Measurements from ENCODE around the gene CUL5. TPM values are rescaled to one million over a fixed set of nuclear protein-coding genes. Genes with fewer than 3 reads are reported as not detected.

CUL5 gene
- total and polyA plus RNA-seq, 9 donors, result 8.3 to 34.4 (median 30.9) TPM

GRCh38 chr11:108121274-108122155, 112.8 kb downstream of the CUL5 start, which contains the start of gene ACAT1:
Gene ACAT1, plus strand, starts transcription at chr11:108121567. Its CDS starts 40 bp downstream, at chr11:108121607.
- Histone ChIP-seq H3K4me1 (ENCODE audit: insufficient read depth) (peaks cover 8% of the 10 kb centered on the region), H3K36me3 (no peaks in the 10 kb centered on the region), H3K27me3 (no peaks in the 10 kb centered on the region), H3K9me3 (no peaks in the 10 kb centered on the region), H3K27ac (peak within 1 kb of the TSS; percentile 69 to 94), H3K4me3 (peak within 1 kb of the TSS; percentile 85)
- WGBS, 3 donors, result 0% methylated on average over 46 to 73 of the region's 73 CpGs
- intact Hi-C loops (cut with DNase I), result loop anchor here in 2 of 4 donors (5.0 to 10.0 kb wide), 2 partner anchors 101 to 103 kb away; partner anchors contain the start of genes ATM (in 2 of the 2) and NPAT (in 2 of the 2)
- peak; percentile 97 to 98 (median 98) for DNase-seq
- TF ChIP-seq EP300 (IDR thresholded peaks at IDR 0.05), result no peak
- TF ChIP-seq POLR2A (IDR thresholded peaks at IDR 0.05), result peak; percentile 84
- peak; percentile 38 to 80 (median 75) for TF ChIP-seq CTCF (IDR thresholded peaks at IDR 0.05)

- intact Hi-C loops (cut with DNase I), result loop anchor here in 2 of 4 donors (5.0 to 10.0 kb wide), 2 partner anchors 100 to 103 kb away; partner anchors contain the start of genes ATM (in 2 of the 2) and NPAT (in 2 of the 2)
Observed at GRCh38 chr11:108122166-108122628, 113.5 kb downstream of the CUL5 start.

GRCh38 chr11:108125096-108125495, 116.4 kb downstream of the CUL5 start:
- H3K9me3 ChIP-seq, result no peaks in the 10 kb centered on the region
- 82 to 90% (median 85%) methylated on average over 5 of the region's 5 CpGs for WGBS, 3 donors
- H3K27ac ChIP-seq, result no peak overlapping the region
- H3K36me3 ChIP-seq, result no peaks in the 10 kb centered on the region
- TF ChIP-seq POLR2A (IDR thresholded peaks at IDR 0.05) (no peak), CTCF (IDR thresholded peaks at IDR 0.05) (no peak), EP300 (IDR thresholded peaks at IDR 0.05) (no peak)
- no peak overlapping the region for H3K4me3 ChIP-seq
- intact Hi-C loops (cut with DNase I), result loop anchor here in 1 of 4 donors (10.0 kb wide), 1 partner anchor 100 kb away; the partner anchor contains the start of genes ATM and NPAT
- DNase-seq, result no peak
- H3K27me3 ChIP-seq, result no peaks in the 10 kb centered on the region
- H3K4me1 ChIP-seq (ENCODE audit: insufficient read depth), result peaks cover 8% of the 10 kb centered on the region

More at GRCh38 chr11:108122166-108122628, 113.5 kb downstream of the CUL5 start:
- no peaks in the 10 kb centered on the region for H3K9me3 ChIP-seq
- H3K27ac ChIP-seq, result peak overlapping the region; percentile 69 to 94
- H3K4me3 ChIP-seq, result peak overlapping the region; percentile 85
- H3K36me3 ChIP-seq, result no peaks in the 10 kb centered on the region
- peak in 1 of 5 donors; percentile 26 for DNase-seq
- H3K4me1 ChIP-seq (ENCODE audit: insufficient read depth), result peaks cover 8% of the 10 kb centered on the region
- TF ChIP-seq POLR2A (IDR thresholded peaks at IDR 0.05) (no peak), CTCF (IDR thresholded peaks at IDR 0.05) (no peak), EP300 (IDR thresholded peaks at IDR 0.05) (no peak)
- H3K27me3 ChIP-seq, result no peaks in the 10 kb centered on the region
- WGBS, 3 donors, result 18 to 24% (median 20%) methylated on average over 9 of the region's 9 CpGs

GRCh38 chr11:108128772-108129171, 120.1 kb downstream of the CUL5 start:
- Histone ChIP-seq H3K4me3 (no peak overlapping the region), H3K36me3 (no peaks in the 10 kb centered on the region), H3K27me3 (no peaks in the 10 kb centered on the region), H3K9me3 (no peaks in the 10 kb centered on the region), H3K4me1 (ENCODE audit: insufficient read depth) (peaks cover 7% of the 10 kb centered on the region), H3K27ac (no peak overlapping the region)
- WGBS, 3 donors, result 96 to 98% (median 98%) methylated on average over 2 of the region's 2 CpGs
- no peak for TF ChIP-seq EP300 (IDR thresholded peaks at IDR 0.05)
- no peak for TF ChIP-seq CTCF (IDR thresholded peaks at IDR 0.05)
- TF ChIP-seq POLR2A (IDR thresholded peaks at IDR 0.05), result no peak
- DNase-seq, result no peak
- intact Hi-C loops (cut with DNase I), result loop anchor here in 1 of 4 donors (10.0 kb wide), 1 partner anchor 96 kb away; the partner anchor contains the start of genes ATM and NPAT

Measured in ovary (tissue), 9 donors.